ENCODE measurements around the gene MACROD2.
"Not testable (repeated sequence)": the region's sequence is repeated elsewhere in the genome, so short reads cannot be mapped to it uniquely, and the experiment has no call there.

Gene MACROD2

GRCh38 chr20:15958142-15958541, 1962.8 kb downstream of the MACROD2 start:
- no peak for DNase-seq
- no peak overlapping the region for H3K27ac Mint-ChIP-seq
- H3K27me3 Mint-ChIP-seq = no peaks in the 10 kb centered on the region
- no peaks in the 10 kb centered on the region for H3K9me3 Mint-ChIP-seq
- no peaks in the 10 kb centered on the region for H3K36me3 Mint-ChIP-seq
- CTCF ChIA-PET = no interaction called here
- H3K4me1 Mint-ChIP-seq = no peaks in the 10 kb centered on the region
- no peak overlapping the region for H3K4me3 Mint-ChIP-seq

- CTCF ChIA-PET = no interaction called here
- DNase-seq = no peak
- H3K27me3 Mint-ChIP-seq = no peaks in the 10 kb centered on the region
- H3K9me3 Mint-ChIP-seq = peaks cover 1% of the 10 kb centered on the region
- no peaks in the 10 kb centered on the region for H3K4me1 Mint-ChIP-seq
- H3K27ac Mint-ChIP-seq = no peak overlapping the region
- H3K4me3 Mint-ChIP-seq = no peak overlapping the region
- H3K36me3 Mint-ChIP-seq = no peaks in the 10 kb centered on the region
Observed at GRCh38 chr20:15965165-15965564, 1969.8 kb downstream of the MACROD2 start.

GRCh38 chr20:15967334-15967733, 1972.0 kb downstream of the MACROD2 start:
- CTCF ChIA-PET = no interaction called here
- Mint-ChIP-seq H3K4me3 (no peak overlapping the region), H3K27ac (no peak overlapping the region), H3K9me3 (peaks cover 3% of the 10 kb centered on the region), H3K4me1 (no peaks in the 10 kb centered on the region), H3K27me3 (no peaks in the 10 kb centered on the region), H3K36me3 (no peaks in the 10 kb centered on the region)
- DNase-seq = no peak

- Mint-ChIP-seq H3K9me3 (peaks cover 4% of the 10 kb centered on the region), H3K4me3 (no peak overlapping the region), H3K27me3 (no peaks in the 10 kb centered on the region), H3K27ac (no peak overlapping the region), H3K36me3 (no peaks in the 10 kb centered on the region), H3K4me1 (no peaks in the 10 kb centered on the region)
- CTCF ChIA-PET = no interaction called here
- no peak for DNase-seq
Observed at GRCh38 chr20:15976047-15976736, 1980.9 kb downstream of the MACROD2 start.

GRCh38 chr20:15977026-15977425, 1981.7 kb downstream of the MACROD2 start:
- no peak for DNase-seq
- H3K27me3 Mint-ChIP-seq = no peaks in the 10 kb centered on the region
- no peak overlapping the region for H3K27ac Mint-ChIP-seq
- no peak overlapping the region for H3K4me3 Mint-ChIP-seq
- peaks cover 5% of the 10 kb centered on the region for H3K9me3 Mint-ChIP-seq
- CTCF ChIA-PET = no interaction called here
- no peaks in the 10 kb centered on the region for H3K36me3 Mint-ChIP-seq
- H3K4me1 Mint-ChIP-seq = no peaks in the 10 kb centered on the region

- no peaks in the 10 kb centered on the region for H3K27me3 Mint-ChIP-seq
- no peaks in the 10 kb centered on the region for H3K36me3 Mint-ChIP-seq
- no peak for DNase-seq
- no peak overlapping the region for H3K4me3 Mint-ChIP-seq
- CTCF ChIA-PET = no interaction called here
- peaks cover 5% of the 10 kb centered on the region for H3K9me3 Mint-ChIP-seq
- H3K4me1 Mint-ChIP-seq = no peaks in the 10 kb centered on the region
- no peak overlapping the region for H3K27ac Mint-ChIP-seq
Observed at GRCh38 chr20:15977758-15978157, 1982.4 kb downstream of the MACROD2 start.

- H3K4me1 Mint-ChIP-seq, H3K4me3 Mint-ChIP-seq, H3K9me3 Mint-ChIP-seq, H3K27ac Mint-ChIP-seq, DNase-seq, H3K36me3 Mint-ChIP-seq, CTCF ChIA-PET, H3K27me3 Mint-ChIP-seq: not testable (repeated sequence)
Observed at GRCh38 chr20:15985494-15986368, 1990.4 kb downstream of the MACROD2 start.

- no peak overlapping the region for H3K4me3 Mint-ChIP-seq
- no peak for DNase-seq
- no peaks in the 10 kb centered on the region for H3K4me1 Mint-ChIP-seq
- H3K9me3 Mint-ChIP-seq = peaks cover 2% of the 10 kb centered on the region
- H3K27me3 Mint-ChIP-seq = no peaks in the 10 kb centered on the region
- H3K36me3 Mint-ChIP-seq = no peaks in the 10 kb centered on the region
- no peak overlapping the region for H3K27ac Mint-ChIP-seq
- CTCF ChIA-PET = no interaction called here
Observed at GRCh38 chr20:15986690-15987089, 1991.4 kb downstream of the MACROD2 start.

- Mint-ChIP-seq H3K27ac (no peak overlapping the region), H3K9me3 (peaks cover 2% of the 10 kb centered on the region), H3K4me3 (no peak overlapping the region), H3K27me3 (no peaks in the 10 kb centered on the region), H3K4me1 (no peaks in the 10 kb centered on the region), H3K36me3 (no peaks in the 10 kb centered on the region)
- CTCF ChIA-PET = no interaction called here
- no peak for DNase-seq
Observed at GRCh38 chr20:15991279-15991678, 1996.0 kb downstream of the MACROD2 start.

GRCh38 chr20:15992564-15992963, 1997.2 kb downstream of the MACROD2 start:
- Mint-ChIP-seq H3K4me3 (no peak overlapping the region), H3K27me3 (no peaks in the 10 kb centered on the region), H3K4me1 (no peaks in the 10 kb centered on the region), H3K9me3 (peaks cover 6% of the 10 kb centered on the region), H3K27ac (no peak overlapping the region), H3K36me3 (no peaks in the 10 kb centered on the region)
- DNase-seq = no peak
- CTCF ChIA-PET = no interaction called here

GRCh38 chr20:16000112-16000511, 2004.8 kb downstream of the MACROD2 start:
- Mint-ChIP-seq H3K27ac (no peak overlapping the region), H3K36me3 (no peaks in the 10 kb centered on the region), H3K4me1 (no peaks in the 10 kb centered on the region), H3K4me3 (no peak overlapping the region), H3K9me3 (peaks cover 14% of the 10 kb centered on the region), H3K27me3 (no peaks in the 10 kb centered on the region)
- DNase-seq = no peak
- CTCF ChIA-PET = no interaction called here

- CTCF ChIA-PET = no interaction called here
Observed at GRCh38 chr20:16001286-16001685, 2006.0 kb downstream of the MACROD2 start.

GRCh38 chr20:16003310-16003709, 2008.0 kb downstream of the MACROD2 start:
- CTCF ChIA-PET = no interaction called here
- H3K27ac Mint-ChIP-seq = no peak overlapping the region
- H3K4me1 Mint-ChIP-seq = no peaks in the 10 kb centered on the region
- no peaks in the 10 kb centered on the region for H3K36me3 Mint-ChIP-seq
- no peak for DNase-seq
- no peak overlapping the region for H3K4me3 Mint-ChIP-seq
- H3K27me3 Mint-ChIP-seq = no peaks in the 10 kb centered on the region
- H3K9me3 Mint-ChIP-seq = peaks cover 5% of the 10 kb centered on the region

More at GRCh38 chr20:16001286-16001685, 2006.0 kb downstream of the MACROD2 start:
- DNase-seq = no peak
- no peaks in the 10 kb centered on the region for H3K27me3 Mint-ChIP-seq
- no peak overlapping the region for H3K27ac Mint-ChIP-seq
- peaks cover 11% of the 10 kb centered on the region for H3K9me3 Mint-ChIP-seq
- no peaks in the 10 kb centered on the region for H3K4me1 Mint-ChIP-seq
- H3K4me3 Mint-ChIP-seq = no peak overlapping the region
- H3K36me3 Mint-ChIP-seq = no peaks in the 10 kb centered on the region

- no peak overlapping the region for H3K27ac Mint-ChIP-seq
- CTCF ChIA-PET = no interaction called here
Observed at GRCh38 chr20:16004108-16004854, 2009.0 kb downstream of the MACROD2 start.

More at GRCh38 chr20:16004108-16004854, 2009.0 kb downstream of the MACROD2 start:
- H3K4me3 Mint-ChIP-seq = no peak overlapping the region
- H3K4me1 Mint-ChIP-seq = no peaks in the 10 kb centered on the region
- no peaks in the 10 kb centered on the region for H3K27me3 Mint-ChIP-seq
- peaks cover 5% of the 10 kb centered on the region for H3K9me3 Mint-ChIP-seq
- DNase-seq = no peak
- no peaks in the 10 kb centered on the region for H3K36me3 Mint-ChIP-seq

Data from activated naive CD4-positive, alpha-beta T cell treated with anti-CD3 and anti-CD28 coated beads, Interleukin-2, amount 10 ng/mL, durations not matched to agents 7 days and 5 days (primary cell).